A549 (cell line): ENCODE results near the gene CLDN34. TPM values are rescaled to one million over a fixed set of nuclear protein-coding genes. Genes with fewer than 3 reads are reported as not detected.
A peak's percentile ranks its signal among the peaks of the same experiment; 100 is the strongest.

Experiments
- ATAC-seq, 2 experiments: fragments of 200-7000 bp in 1 of 2; fragments of >200 bp in 1 of 2; cut with Nextera tagmentation in 1 of 2; cut with Tn5 transposase in 1 of 2; 3 replicates each; pipeline versions ENCODE4 v1.8.0 to v1.9.1; 2018 to 2020; ENCODE audit warnings: mild to moderate bottlenecking in 1 of 2, moderate library complexity in 1 of 2
- CTCF ChIA-PET: fragments of 300-600 bp; sonication (Branson Sonifier 250); formaldehyde crosslinking; extraction: SDS; loops from one replicate; lab custom pipeline; 2021; ENCODE audit warnings: antibody characterized with exemption, inconsistent platforms; lab: Yijun Ruan, JAX
- POLR2A ChIA-PET: fragments of 350-600 bp; formaldehyde crosslinking; extraction: SDS; loops from one replicate; lab custom pipeline; 2021; ENCODE audit warnings: antibody characterized with exemption, inconsistent platforms; lab: Yijun Ruan, JAX
- DNase-seq, 2 experiments: peaks; one replicate each; pipeline versions ENCODE4 v3.0.0 to v3.0.0-alpha.2; 2011 to 2016; ENCODE audit warnings: low read depth in 1 of 2, low spot score in 1 of 2
- FAIRE-seq: peaks from 2 replicates; lab custom pipeline; 2011; peaks lifted over from hg19 to GRCh38; lab: Jason Lieb, UNC
- H3K27ac ChIP-seq, 2 experiments: fragments of >200 bp; sonication (Bioruptor Twin); formaldehyde crosslinking; 3 replicates each; pipeline ENCODE4 v1.5.1; 2016 to 2017
- H3K4me1 ChIP-seq: fragments of >200 bp; sonication (Bioruptor Twin); formaldehyde crosslinking; 3 replicates; pipeline ENCODE4 v1.6.1; 2016
- H3K4me2 ChIP-seq: fragments of >200 bp; sonication (Bioruptor Twin); formaldehyde crosslinking; 3 replicates; pipeline ENCODE4 v1.6.1; 2016
- H3K4me3 ChIP-seq: fragments of >200 bp; sonication (Bioruptor Twin); formaldehyde crosslinking; 3 replicates; pipeline ENCODE4 v1.5.1; 2016
- H3K9me3 ChIP-seq: fragments of >200 bp; sonication (Bioruptor Twin); formaldehyde crosslinking; 3 replicates; pipeline ENCODE4 v1.6.1; 2016
- BCL3 ChIP-seq: fragments of >200 bp; sonication (Bioruptor Twin); formaldehyde crosslinking; IDR thresholded peaks from 3 replicates; pipeline ENCODE4 v1.6.1; 2016
- CBX8 ChIP-seq: fragments of 200-600 bp; sonication (generic); IDR thresholded peaks from 2 replicates; pipeline ENCODE4 v1.6.1; 2016
- CEBPB ChIP-seq, 2 experiments: fragments of >200 bp in 1 of 2; sonication (Bioruptor Twin) in 1 of 2; formaldehyde crosslinking in 1 of 2; IDR thresholded peaks; 2 replicates each; pipeline ENCODE4 v1.6.1; 2012 to 2016
- CTCF ChIP-seq: fragments of >200 bp; sonication (Bioruptor Twin); formaldehyde crosslinking; IDR thresholded peaks from 3 replicates; pipeline ENCODE4 v1.5.1; 2016
- ELK1 ChIP-seq: fragments of 150-350 bp; IDR thresholded peaks from 2 replicates; pipeline ENCODE4 v1.6.1; 2014; ENCODE audit warnings: low read depth, mild to moderate bottlenecking, low read length
- EP300 ChIP-seq, 2 experiments: fragments of >200 bp; sonication (Bioruptor Twin); formaldehyde crosslinking; IDR thresholded peaks; 2 replicates in 1 of 2; 3 replicates in 1 of 2; pipeline ENCODE4 v1.6.1; 2016 to 2017
- ESRRA ChIP-seq: fragments of 150-350 bp; IDR thresholded peaks from 2 replicates; pipeline ENCODE4 v1.6.1; 2014; ENCODE audit warnings: mild to moderate bottlenecking, low read length, borderline replicate concordance
- GATA3 ChIP-seq: IDR thresholded peaks from 2 replicates; pipeline ENCODE4 v1.6.1; 2012; ENCODE audit warnings: borderline replicate concordance
- HOXB13 ChIP-seq: fragments of 250-450 bp; sonication (Bioruptor Pico); IDR thresholded peaks from 2 replicates; pipeline ENCODE4 v1.5.0; 2020; ENCODE audit warnings: low read depth, mild to moderate bottlenecking, moderate library complexity
- JUN ChIP-seq, 2 experiments: fragments of >200 bp; sonication (Bioruptor Twin); formaldehyde crosslinking; IDR thresholded peaks; 2 replicates in 1 of 2; 3 replicates in 1 of 2; pipeline ENCODE4 v1.6.1; 2016 to 2017
- KDM1A ChIP-seq: fragments of 200-600 bp; sonication (generic); IDR thresholded peaks from 2 replicates; pipeline ENCODE4 v1.6.1; 2016; ENCODE audit warnings: low read depth, mild to moderate bottlenecking
- MAFK ChIP-seq: fragments of 450-650 bp; IDR thresholded peaks from 2 replicates; pipeline ENCODE4 v1.6.1; 2014; ENCODE audit not compliant: partially characterized antibody
- MAX ChIP-seq: IDR thresholded peaks from 2 replicates; pipeline ENCODE4 v1.6.1; 2012
- PHF8 ChIP-seq: fragments of 200-600 bp; sonication (generic); IDR thresholded peaks from 2 replicates; pipeline ENCODE4 v1.6.1; 2016; ENCODE audit warnings: low read depth, mild to moderate bottlenecking, antibody characterized with exemption, moderate library complexity, borderline replicate concordance
- RAD21 ChIP-seq, 2 experiments: fragments of >200 bp in 1 of 2; sonication (Bioruptor Twin) in 1 of 2; formaldehyde crosslinking in 1 of 2; IDR thresholded peaks in 1 of 2; conservative IDR thresholded peaks in 1 of 2; 2 replicates in 1 of 2; 3 replicates in 1 of 2; pipeline ENCODE4 v1.6.1; 2012 to 2018; ENCODE audit warnings: inconsistent platforms in 1 of 2
- SMC3 ChIP-seq: fragments of >200 bp; sonication (Bioruptor Twin); formaldehyde crosslinking; IDR thresholded peaks from 3 replicates; pipeline ENCODE4 v1.6.1; 2018; ENCODE audit warnings: inconsistent platforms
- TFCP2L1 ChIP-seq: fragments of 250-450 bp; sonication (Bioruptor Pico); IDR thresholded peaks from 2 replicates; pipeline ENCODE4 v1.5.0; 2021; ENCODE audit warnings: mild to moderate bottlenecking
- WGBS: methylation state at CpG from one replicate; pipeline ENCODE4 v1.1.6; 2017; ENCODE audit errors: missing lambda C conversion rate; 5-methylcytosine and 5-hydroxymethylcytosine counted together
- polyA plus RNA-seq, 4 experiments: library from polyadenylated mRNA; depleted of rRNA in 3 of 4; stranded (reverse); fragments of >200 nt; fragmentation: RNase III in 1 of 4; extraction: RNeasy Plus Mini Kit Qiagen cat#74134 plus additional on column Dnase treatment in 1 of 4; gene quantifications; 2 replicates in 3 of 4; 3 replicates in 1 of 4; pipeline ENCODE4 v1.2.3, GENCODE V29; 2011 to 2017

The CLDN34 gene
- polyA plus RNA-seq, 2 of the 4 experiments (the other 2 are of a cell fraction), result not detected

GRCh38 chrX:10015723-10016518, 48.8 kb downstream of the CLDN34 start:
- Histone ChIP-seq H3K4me1 (peaks cover 47% of the 10 kb centered on the region), H3K4me3 (peak overlapping the region; percentile 96), H3K27ac (peak overlapping the region; percentile 100), H3K9me3 (no peaks in the 10 kb centered on the region), H3K4me2 (peak overlapping the region; percentile 91)
- peak; percentile 34; the same call in 2 of the 3 replicates for TF ChIP-seq CTCF
- 0 out of 3 replicates have a peak, but pooled peaks have one; percentile 14 for TF ChIP-seq SMC3
- TF ChIP-seq KDM1A, result no peak
- 0% methylated on average over 11 of the region's 87 CpGs for WGBS
- CTCF ChIA-PET, result interaction anchor here (0.6 to 2.6 kb wide), 7 partner anchors 12 to 106 kb away, joined by 3 to 17 read pairs (median 3); no protein-coding TSS in a partner anchor
- FAIRE-seq, result no peak
- POLR2A ChIA-PET, result interaction anchor here (2.2 kb wide), 1 partner anchor 12 kb away, joined by 12 read pairs; no protein-coding TSS in a partner anchor
- ATAC-seq, result peak; percentile 14 to 36
- DNase-seq, result peak in 1 of 2 experiments; percentile 40

GRCh38 chrX:10016519-10017132, 49.5 kb downstream of the CLDN34 start:
- no peak for FAIRE-seq
- TF ChIP-seq KDM1A, result no peak
- 0 out of 2 replicates have a peak, but pooled peaks have one; percentile 14 for TF ChIP-seq MAX
- TF ChIP-seq ELK1, result no peak
- TF ChIP-seq ESRRA, result no peak
- no peak for TF ChIP-seq TFCP2L1
- TF ChIP-seq PHF8, result no peak
- no peak for TF ChIP-seq CTCF
- Histone ChIP-seq H3K4me3 (peak overlapping the region; percentile 96), H3K4me2 (peak overlapping the region; percentile 91), H3K27ac (peak overlapping the region; percentile 100), H3K9me3 (no peaks in the 10 kb centered on the region), H3K4me1 (peaks cover 47% of the 10 kb centered on the region)
- POLR2A ChIA-PET, result interaction anchor here (1.4 to 2.2 kb wide), 2 partner anchors 13 to 17 kb away, joined by 4 to 12 read pairs; no protein-coding TSS in a partner anchor
- no peak for ATAC-seq
- 2% methylated on average over 9 of the region's 11 CpGs for WGBS
- no peak for DNase-seq
- CTCF ChIA-PET, result interaction anchor here (0.6 to 2.6 kb wide), 6 partner anchors 13 to 103 kb away, joined by 3 to 17 read pairs (median 4); no protein-coding TSS in a partner anchor

GRCh38 chrX:10017872-10018271, 50.7 kb downstream of the CLDN34 start:
- 0 out of 3 replicates have a peak, but pooled peaks have one; percentile 5 for TF ChIP-seq SMC3
- TF ChIP-seq HOXB13 (CRISPR knock-in tag), result no peak
- TF ChIP-seq BCL3, result no peak
- peak; percentile 3 to 12; a peak in 1 of 5 replicates for TF ChIP-seq RAD21 (conservative IDR thresholded peaks at IDR 0.05 in 1 of 2, IDR thresholded peaks at IDR 0.05 in 1 of 2)
- peak in 1 of 2 experiments; percentile 38; a peak in 2 of 5 replicates for TF ChIP-seq JUN (IDR thresholded peaks at IDR 0.05)
- peak in 1 of 2 experiments; percentile 44; a peak in 1 of 4 replicates for TF ChIP-seq CEBPB (IDR thresholded peaks at IDR 0.05)
- peak; percentile 51; the same call in 1 of the 2 replicates for TF ChIP-seq GATA3
- no peak for TF ChIP-seq EP300 (IDR thresholded peaks at IDR 0.05)
- no peak for TF ChIP-seq MAFK
- TF ChIP-seq CBX8, result no peak
- Histone ChIP-seq H3K27ac (peak overlapping the region; percentile 100), H3K4me1 (peaks cover 45% of the 10 kb centered on the region), H3K4me2 (peak overlapping the region; percentile 91), H3K4me3 (peak overlapping the region; percentile 96), H3K9me3 (no peaks in the 10 kb centered on the region)
- ATAC-seq (0 out of 6 replicates have a peak, but pooled peaks of 1 of the 2 experiments have one; percentile 9), FAIRE-seq (peak; percentile 96), DNase-seq (peak; percentile 28 to 72)
- ChIA-PET CTCF (interaction anchor here (1.3 to 2.6 kb wide), 4 partner anchors 9 to 101 kb away, joined by 3 to 17 read pairs (median 4); no protein-coding TSS in a partner anchor), POLR2A (interaction anchor here (0.6 to 2.2 kb wide), 4 partner anchors 14 to 134 kb away, joined by 3 to 6 read pairs (median 4); no protein-coding TSS in a partner anchor)
- 2% methylated on average over 8 of the region's 8 CpGs for WGBS
